Hepatocyte (in vitro differentiated cells): Measurements from ENCODE around the gene DNMT1.

Source experiments
- CTCF ChIP-seq: fragments of 200-600 bp; sonication (generic); IDR thresholded peaks from 2 replicates; pipeline ENCODE4 v1.5.1; 2016; ENCODE audit warnings: antibody characterized with exemption, mild to moderate bottlenecking; ENCODE audit not compliant: poor library complexity
- EZH2 ChIP-seq: fragments of 200-600 bp; sonication (generic); IDR thresholded peaks from 2 replicates; pipeline ENCODE4 v1.6.1; 2016; ENCODE audit warnings: antibody characterized with exemption, mild to moderate bottlenecking, borderline replicate concordance
- EZH2phosphoT487 ChIP-seq: fragments of 200-600 bp; sonication (generic); IDR thresholded peaks from one replicate; pipeline ENCODE4 v1.6.1; 2018; ENCODE audit warnings: antibody characterized with exemption, mild to moderate bottlenecking, low read depth, moderate library complexity; ENCODE audit not compliant: unreplicated experiment, severe bottlenecking

- TF ChIP-seq CTCF (no peak), EZH2 (no peak), EZH2phosphoT487 (no peak)
Observed at GRCh38 chr19:10139952-10140351, 54.8 kb downstream of the DNMT1 start.
